Suprapubic skin (tissue), 4 donors: ENCODE results near the gene SPINK1. TPM values are rescaled to one million over a fixed set of nuclear protein-coding genes. Genes with fewer than 3 reads are reported as not detected.

ENCODE experiments used
- DNase-seq, 2 donors: peaks; one replicate each; pipeline ENCODE4 v3.0.0-alpha.2; 2019; ENCODE audit warnings: low spot score in 2 of 2
- H3K27ac ChIP-seq: fragments of 200-600 bp; sonication (generic); one replicate; pipeline ENCODE4 v1.5.1; 2019
- H3K27me3 ChIP-seq: fragments of 200-600 bp; sonication (generic); one replicate; pipeline ENCODE4 v1.5.1; 2019
- H3K36me3 ChIP-seq: fragments of 200-600 bp; sonication (generic); one replicate; pipeline ENCODE4 v1.5.1; 2019
- H3K4me1 ChIP-seq: fragments of 200-600 bp; sonication (generic); one replicate; pipeline ENCODE4 v1.5.1; 2019
- H3K4me3 ChIP-seq: fragments of 200-600 bp; sonication (generic); one replicate; pipeline ENCODE4 v1.5.1; 2019; ENCODE audit warnings: mild to moderate bottlenecking
- H3K9me3 ChIP-seq: fragments of 200-600 bp; sonication (generic); one replicate; pipeline ENCODE4 v1.5.1; 2019
- CTCF ChIP-seq, 2 donors: fragments of 200-600 bp in 1 of 2; fragments of 450-650 bp in 1 of 2; sonication (generic) in 1 of 2; IDR thresholded peaks; one replicate each; pipeline ENCODE4 v1.5.1; 2016 to 2019; ENCODE audit warnings: antibody characterized with exemption in 2 of 2, mild to moderate bottlenecking in 1 of 2, moderate library complexity in 1 of 2
- EP300 ChIP-seq: sonication (generic); formaldehyde crosslinking; IDR thresholded peaks from one replicate; pipeline ENCODE4 v1.6.1; 2017; ENCODE audit warnings: antibody characterized with exemption
- POLR2A ChIP-seq, 2 donors: fragments of 450-650 bp; IDR thresholded peaks; one replicate each; pipeline ENCODE4 v1.6.1; 2017; ENCODE audit warnings: antibody characterized with exemption in 2 of 2, mild to moderate bottlenecking in 2 of 2, moderate library complexity in 2 of 2
- POLR2AphosphoS5 ChIP-seq, 3 donors: sonication (generic); formaldehyde crosslinking; IDR thresholded peaks; one replicate each; pipeline ENCODE4 v1.6.1; 2017; ENCODE audit warnings: antibody characterized with exemption in 3 of 3
- WGBS: methylation state at CpG from one replicate; pipeline ENCODE4 v1.1.5; 2018; 5-methylcytosine and 5-hydroxymethylcytosine counted together
- total RNA-seq, 4 donors: library from RNA; depleted of rRNA; stranded (reverse); fragments of >200 nt; gene quantifications; one replicate each; pipeline ENCODE4 v1.1.0, GENCODE V29; 2016

SPINK1 gene
- total RNA-seq, 4 donors from 2014 or later: 2.5 to 64.5 TPM; not detected in 2

- no peaks in the 10 kb centered on the region for H3K4me1 ChIP-seq
- no peak overlapping the region for H3K4me3 ChIP-seq
- 82% methylated on average over 2 of the region's 2 CpGs for WGBS
- H3K9me3 ChIP-seq: no peaks in the 10 kb centered on the region
- TF ChIP-seq CTCF (IDR thresholded peaks at IDR 0.05): no peak
- TF ChIP-seq POLR2A (IDR thresholded peaks at IDR 0.05): no peak
- no peak for TF ChIP-seq POLR2AphosphoS5 (IDR thresholded peaks at IDR 0.05)
- TF ChIP-seq EP300: no peak
- DNase-seq: no peak
- H3K27me3 ChIP-seq: no peaks in the 10 kb centered on the region
- H3K36me3 ChIP-seq: no peaks in the 10 kb centered on the region
- no peak overlapping the region for H3K27ac ChIP-seq
Measured at GRCh38 chr5:147789820-147790219, 41.7 kb downstream of the SPINK1 start.

- TF ChIP-seq CTCF (IDR thresholded peaks at IDR 0.05) (no peak), EP300 (no peak), POLR2A (IDR thresholded peaks at IDR 0.05) (no peak), POLR2AphosphoS5 (IDR thresholded peaks at IDR 0.05) (no peak)
- no peak for DNase-seq
- Histone ChIP-seq H3K9me3 (no peaks in the 10 kb centered on the region), H3K36me3 (no peaks in the 10 kb centered on the region), H3K27me3 (peaks cover 2% of the 10 kb centered on the region), H3K4me1 (no peaks in the 10 kb centered on the region), H3K27ac (no peak overlapping the region), H3K4me3 (no peak overlapping the region)
Measured at GRCh38 chr5:147788023-147788422, 43.4 kb downstream of the SPINK1 start.

GRCh38 chr5:147786142-147786541, 45.3 kb downstream of the SPINK1 start:
- Histone ChIP-seq H3K36me3 (no peaks in the 10 kb centered on the region), H3K9me3 (no peaks in the 10 kb centered on the region), H3K4me1 (no peaks in the 10 kb centered on the region), H3K27me3 (peaks cover 7% of the 10 kb centered on the region), H3K27ac (no peak overlapping the region), H3K4me3 (no peak overlapping the region)
- WGBS: 80% methylated on average over 2 of the region's 2 CpGs
- TF ChIP-seq POLR2A (IDR thresholded peaks at IDR 0.05): no peak
- no peak for TF ChIP-seq CTCF (IDR thresholded peaks at IDR 0.05)
- TF ChIP-seq EP300: no peak
- TF ChIP-seq POLR2AphosphoS5 (IDR thresholded peaks at IDR 0.05): no peak
- no peak for DNase-seq

- H3K4me1 ChIP-seq: no peaks in the 10 kb centered on the region
- TF ChIP-seq CTCF (IDR thresholded peaks at IDR 0.05): no peak
- TF ChIP-seq EP300: no peak
- H3K4me3 ChIP-seq: no peak overlapping the region
- H3K36me3 ChIP-seq: no peaks in the 10 kb centered on the region
- peaks cover 7% of the 10 kb centered on the region for H3K27me3 ChIP-seq
- H3K9me3 ChIP-seq: no peaks in the 10 kb centered on the region
- 67% methylated on average over 8 of the region's 8 CpGs for WGBS
- H3K27ac ChIP-seq: no peak overlapping the region
- no peak for DNase-seq
Measured at GRCh38 chr5:147784146-147784987, 47.1 kb downstream of the SPINK1 start.

GRCh38 chr5:147782110-147783028, 49.1 kb downstream of the SPINK1 start, which contains the start of gene JAKMIP2:
JAKMIP2 (minus strand) TSS chr5:147782728; CDS start chr5:147671806, 110,922 bp downstream.
- Histone ChIP-seq H3K27ac (no peak within 1 kb of the TSS), H3K4me1 (no peaks in the 10 kb centered on the region), H3K36me3 (no peaks in the 10 kb centered on the region), H3K27me3 (peaks cover 7% of the 10 kb centered on the region), H3K9me3 (no peaks in the 10 kb centered on the region), H3K4me3 (no peak within 1 kb of the TSS)
- 2% methylated on average over 17 of the region's 19 CpGs for WGBS
- DNase-seq: peak in 1 of 2 donors; percentile 70
- TF ChIP-seq EP300 (no peak), POLR2A (IDR thresholded peaks at IDR 0.05) (no peak), POLR2AphosphoS5 (IDR thresholded peaks at IDR 0.05) (no peak), CTCF (IDR thresholded peaks at IDR 0.05) (no peak)
